ENCODE measurements around the gene BEND3. TPM values are rescaled to one million over a fixed set of nuclear protein-coding genes. Genes with fewer than 3 reads are reported as not detected.

BEND3 gene
- total RNA-seq, 1 donor from 2014 or later = 4.4 TPM

GRCh38 chr6:107128175-107128574 lies 12.9 kb upstream of the BEND3 start:
- Histone ChIP-seq H3K4me1 (ENCODE audit: insufficient read depth, low read length) (no peaks in the 10 kb centered on the region), H3K27me3 (ENCODE audit: insufficient read depth, low read length) (no peaks in the 10 kb centered on the region), H2AFZ (ENCODE audit: low read depth, low read length) (no peak overlapping the region), H3K79me2 (ENCODE audit: insufficient read depth, low read length) (no peaks in the 10 kb centered on the region), H3K4me2 (ENCODE audit: low read length) (no peak overlapping the region), H3K9me3 (ENCODE audit: insufficient read depth, low read depth, low read length) (no peaks in the 10 kb centered on the region), H4K20me1 (ENCODE audit: insufficient read depth, low read length) (no peaks in the 10 kb centered on the region), H3K4me3 (ENCODE audit: insufficient read depth, low read depth, low read length) (no peak overlapping the region), H3K36me3 (ENCODE audit: insufficient read depth, low read length) (no peaks in the 10 kb centered on the region), H3K9ac (ENCODE audit: low read length) (no peak overlapping the region), H3K27ac (ENCODE audit: low read depth, low read length) (no peak overlapping the region)
- TF ChIP-seq CTCF (IDR thresholded peaks at IDR 0.05; ENCODE audit: insufficient read depth, low read depth, low read length) (no peak), EZH2 (IDR thresholded peaks at IDR 0.05; ENCODE audit: insufficient read depth, low read length) (no peak)
- FAIRE-seq = no peak
- Mint-ChIP-seq H3K27ac (ENCODE audit: unreplicated experiment) (no peak overlapping the region), H3K27me3 (ENCODE audit: low read depth, unreplicated experiment) (no peaks in the 10 kb centered on the region), H3K9me3 (ENCODE audit: unreplicated experiment) (no peaks in the 10 kb centered on the region), H3K4me1 (ENCODE audit: low read depth, unreplicated experiment) (peaks cover 3% of the 10 kb centered on the region), H3K4me3 (ENCODE audit: unreplicated experiment) (no peak overlapping the region), H3K36me3 (ENCODE audit: low read depth, unreplicated experiment) (no peaks in the 10 kb centered on the region)
- no peak for DNase-seq (ENCODE audit: low read depth)

DNA sequence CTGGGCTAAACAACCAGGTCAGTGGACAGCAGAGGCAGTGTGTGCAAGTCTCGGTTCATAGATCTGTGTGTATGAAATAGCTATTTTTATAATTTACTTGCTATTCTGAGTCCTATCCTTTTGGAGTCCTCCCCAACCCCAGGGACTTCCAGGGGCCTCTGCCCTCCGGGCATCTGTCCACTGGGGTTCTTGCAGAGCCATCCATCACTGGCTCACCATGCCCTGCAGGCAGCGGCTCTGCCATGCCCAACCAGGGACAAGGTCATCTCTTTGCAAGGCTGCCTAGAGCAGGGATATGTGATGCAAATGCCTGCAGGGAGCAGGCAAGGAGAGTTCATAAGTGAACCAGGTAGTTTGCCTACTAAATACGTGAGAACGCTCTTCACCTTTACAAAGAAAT lies 10.5 kb upstream of the BEND3 start:
- peaks cover 3% of the 10 kb centered on the region for H3K4me1 Mint-ChIP-seq (ENCODE audit: low read depth, unreplicated experiment)
- H3K9ac ChIP-seq (ENCODE audit: low read length) = no peak overlapping the region
- no peaks in the 10 kb centered on the region for H3K27me3 ChIP-seq (ENCODE audit: insufficient read depth, low read length)
- H3K9me3 ChIP-seq (ENCODE audit: insufficient read depth, low read depth, low read length) = no peaks in the 10 kb centered on the region
- H3K79me2 ChIP-seq (ENCODE audit: insufficient read depth, low read length) = no peaks in the 10 kb centered on the region
- no peak overlapping the region for H2AFZ ChIP-seq (ENCODE audit: low read depth, low read length)
- H3K4me1 ChIP-seq (ENCODE audit: insufficient read depth, low read length) = no peaks in the 10 kb centered on the region
- no peaks in the 10 kb centered on the region for H3K9me3 Mint-ChIP-seq (ENCODE audit: unreplicated experiment)
- no peak overlapping the region for H3K4me3 ChIP-seq (ENCODE audit: insufficient read depth, low read depth, low read length)
- no peak overlapping the region for H3K4me2 ChIP-seq (ENCODE audit: low read length)
- no peak for DNase-seq (ENCODE audit: low read depth)
- H3K27me3 Mint-ChIP-seq (ENCODE audit: low read depth, unreplicated experiment) = no peaks in the 10 kb centered on the region
- no peak overlapping the region for H3K27ac Mint-ChIP-seq (ENCODE audit: unreplicated experiment)
- TF ChIP-seq CTCF (IDR thresholded peaks at IDR 0.05; ENCODE audit: insufficient read depth, low read depth, low read length) (no peak), EZH2 (IDR thresholded peaks at IDR 0.05; ENCODE audit: insufficient read depth, low read length) (no peak)
- no peaks in the 10 kb centered on the region for H4K20me1 ChIP-seq (ENCODE audit: insufficient read depth, low read length)
- FAIRE-seq = no peak
- no peaks in the 10 kb centered on the region for H3K36me3 ChIP-seq (ENCODE audit: insufficient read depth, low read length)
- no peak overlapping the region for H3K4me3 Mint-ChIP-seq (ENCODE audit: unreplicated experiment)
- H3K27ac ChIP-seq (ENCODE audit: low read depth, low read length) = no peak overlapping the region
- no peaks in the 10 kb centered on the region for H3K36me3 Mint-ChIP-seq (ENCODE audit: low read depth, unreplicated experiment)

GRCh38 chr6:107124934-107125348 lies 9.6 kb upstream of the BEND3 start:
- Mint-ChIP-seq H3K36me3 (ENCODE audit: low read depth, unreplicated experiment) (no peaks in the 10 kb centered on the region), H3K9me3 (ENCODE audit: unreplicated experiment) (no peaks in the 10 kb centered on the region), H3K4me1 (ENCODE audit: low read depth, unreplicated experiment) (peaks cover 3% of the 10 kb centered on the region), H3K27me3 (ENCODE audit: low read depth, unreplicated experiment) (no peaks in the 10 kb centered on the region), H3K27ac (ENCODE audit: unreplicated experiment) (no peak overlapping the region), H3K4me3 (ENCODE audit: unreplicated experiment) (no peak overlapping the region)
- no peak overlapping the region for H3K4me3 ChIP-seq (ENCODE audit: insufficient read depth, low read depth, low read length)
- no peaks in the 10 kb centered on the region for H3K36me3 ChIP-seq (ENCODE audit: insufficient read depth, low read length)
- H3K9ac ChIP-seq (ENCODE audit: low read length) = no peak overlapping the region
- no peaks in the 10 kb centered on the region for H3K9me3 ChIP-seq (ENCODE audit: insufficient read depth, low read depth, low read length)
- TF ChIP-seq CTCF (IDR thresholded peaks at IDR 0.05; ENCODE audit: insufficient read depth, low read depth, low read length) (no peak), EZH2 (IDR thresholded peaks at IDR 0.05; ENCODE audit: insufficient read depth, low read length) (no peak)
- no peak overlapping the region for H3K27ac ChIP-seq (ENCODE audit: low read depth, low read length)
- H3K4me2 ChIP-seq (ENCODE audit: low read length) = no peak overlapping the region
- H4K20me1 ChIP-seq (ENCODE audit: insufficient read depth, low read length) = no peaks in the 10 kb centered on the region
- no peaks in the 10 kb centered on the region for H3K4me1 ChIP-seq (ENCODE audit: insufficient read depth, low read length)
- H3K27me3 ChIP-seq (ENCODE audit: insufficient read depth, low read length) = no peaks in the 10 kb centered on the region
- FAIRE-seq (no peak), DNase-seq (ENCODE audit: low read depth) (no peak)
- H2AFZ ChIP-seq (ENCODE audit: low read depth, low read length) = no peak overlapping the region
- H3K79me2 ChIP-seq (ENCODE audit: insufficient read depth, low read length) = no peaks in the 10 kb centered on the region
